PFSK-1 (cell line): Measurements from ENCODE around the gene GPM6B.

Source experiments
- FOXP2 ChIP-seq: optimal IDR thresholded peaks from 2 replicates; pipeline ENCODE3; 2011; ENCODE audit warnings: borderline replicate concordance, control low read depth, inconsistent platforms; ENCODE audit not compliant: insufficient read depth; ENCODE audit errors: extremely low read length, extremely low read depth
- POLR2AphosphoS5 ChIP-seq: IDR thresholded peaks from 2 replicates; pipeline ENCODE4 v1.6.1; 2012; ENCODE audit warnings: low read depth, mild to moderate bottlenecking, control low read depth, low read length, moderate library complexity
- REST ChIP-seq, 2 experiments: IDR thresholded peaks; 2 replicates each; pipeline versions ENCODE4 v1.6.1 to v1.8.0; 2011 to 2012; ENCODE audit warnings: low read depth in 2 of 2, low read length in 2 of 2, control low read depth in 1 of 2, inconsistent platforms in 1 of 2, mild to moderate bottlenecking in 1 of 2, moderate library complexity in 1 of 2; ENCODE audit not compliant: insufficient read depth in 1 of 2
- SIN3A ChIP-seq: IDR thresholded peaks from 2 replicates; pipeline ENCODE4 v1.6.1; 2012; ENCODE audit warnings: mild to moderate bottlenecking, low read length, moderate library complexity, borderline replicate concordance; ENCODE audit not compliant: insufficient read depth
- TAF1 ChIP-seq: IDR thresholded peaks from 2 replicates; pipeline ENCODE4 v1.6.1; 2012; ENCODE audit warnings: low read length, control low read depth, borderline replicate concordance; ENCODE audit not compliant: insufficient read depth

The GPM6B gene

GRCh38 chrX:13834355-13834754 is 17.5 kb upstream of the GPM6B start:
- TF ChIP-seq FOXP2 (no peak), TAF1 (no peak), POLR2AphosphoS5 (no peak), REST (IDR thresholded peaks at IDR 0.05; ENCODE audit: insufficient read depth in 1 of 2, low read depth in 2 of 2, low read length in 2 of 2) (no peak), SIN3A (no peak)

GRCh38 chrX:13829983-13830382 is 13.1 kb upstream of the GPM6B start:
- TF ChIP-seq POLR2AphosphoS5 = no peak
- TF ChIP-seq FOXP2 = no peak
- TF ChIP-seq REST (IDR thresholded peaks at IDR 0.05; ENCODE audit: insufficient read depth in 1 of 2, low read depth in 2 of 2, low read length in 2 of 2) = no peak
- TF ChIP-seq TAF1 = no peak
- TF ChIP-seq SIN3A = no peak

GRCh38 chrX:13828392-13828791 is 11.5 kb upstream of the GPM6B start:
- TF ChIP-seq REST (IDR thresholded peaks at IDR 0.05; ENCODE audit: insufficient read depth in 1 of 2, low read depth in 2 of 2, low read length in 2 of 2) (no peak), POLR2AphosphoS5 (no peak), FOXP2 (no peak), SIN3A (no peak), TAF1 (no peak)

DNA sequence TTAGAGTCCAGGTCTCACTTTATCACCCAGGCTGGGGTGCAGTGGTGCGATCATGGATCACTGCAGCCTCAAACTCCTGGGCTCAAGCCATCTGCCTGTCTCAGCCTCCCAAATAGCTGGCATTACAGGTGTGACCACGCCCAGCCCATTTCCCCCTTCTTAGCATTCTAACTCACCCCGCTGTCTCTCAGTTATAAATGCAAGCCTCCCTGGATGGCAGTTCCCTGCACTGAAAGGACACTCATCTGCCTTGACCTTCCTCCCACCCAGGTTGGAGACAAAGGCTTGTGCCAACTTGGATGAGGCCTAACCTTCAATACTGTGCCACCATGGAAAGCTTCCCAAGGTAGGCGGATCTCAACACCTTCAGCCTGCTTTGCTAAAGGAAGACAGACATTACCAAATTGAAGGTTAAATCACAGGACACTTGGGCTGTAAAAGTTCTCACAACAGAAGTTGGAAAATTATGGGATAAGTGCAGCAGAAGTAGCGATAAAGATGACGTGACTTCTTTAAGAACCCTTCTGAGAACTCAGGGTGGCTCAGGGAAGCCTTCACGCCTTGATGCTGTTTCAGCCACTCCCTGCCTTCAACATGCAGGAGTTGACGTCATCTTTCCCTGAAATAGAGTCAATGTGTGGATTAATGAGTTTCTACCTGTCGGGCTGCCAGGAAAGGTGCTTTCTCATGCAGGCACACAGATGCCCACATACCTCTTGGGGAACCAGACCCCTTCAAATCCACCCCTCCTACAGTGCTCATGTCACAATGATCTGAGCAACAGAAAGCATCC is 10.6 kb upstream of the GPM6B start:
- TF ChIP-seq FOXP2 (no peak), SIN3A (no peak), TAF1 (no peak), REST (IDR thresholded peaks at IDR 0.05; ENCODE audit: insufficient read depth in 1 of 2, low read depth in 2 of 2, low read length in 2 of 2) (no peak), POLR2AphosphoS5 (no peak)

GRCh38 chrX:13826770-13827169 is 9.9 kb upstream of the GPM6B start:
- TF ChIP-seq FOXP2 (no peak), REST (IDR thresholded peaks at IDR 0.05; ENCODE audit: insufficient read depth in 1 of 2, low read depth in 2 of 2, low read length in 2 of 2) (no peak), POLR2AphosphoS5 (no peak), TAF1 (no peak), SIN3A (no peak)
